Midbrain (tissue), 1 donor: ENCODE results near the gene MMP28.
A peak's percentile ranks its signal among the peaks of the same experiment; 100 is the strongest.

Experiments
- DNase-seq: peaks from one replicate; lab custom pipeline; 2025; lab: John Stamatoyannopoulos, UW

The MMP28 gene

DNA sequence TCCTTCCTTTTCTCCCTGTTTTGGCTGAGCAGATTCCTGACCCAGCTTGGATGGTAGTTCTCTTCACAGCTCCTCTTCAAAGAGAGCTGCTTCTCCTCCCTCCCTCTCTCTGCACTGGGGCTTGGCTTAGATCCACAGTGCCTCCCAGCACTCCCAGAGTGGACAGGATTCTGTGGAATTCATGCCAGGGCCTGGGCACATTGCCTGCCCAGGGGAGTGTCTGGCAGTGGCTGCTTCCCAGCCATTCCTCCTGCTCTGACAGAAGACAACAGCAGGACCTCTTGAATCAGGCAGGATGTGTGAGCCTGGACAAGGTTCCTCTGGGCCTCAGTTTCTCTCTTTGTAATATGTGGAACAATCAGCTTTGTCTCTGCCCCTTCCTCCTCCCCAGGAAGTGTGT, 4.5 kb upstream of the MMP28 start:
- peak; percentile 76 for DNase-seq

- DNase-seq, result no peak
Measured at GRCh38 chr17:35797918-35798317, 2.5 kb upstream of the MMP28 start.

GRCh38 chr17:35797370-35797769, 1.9 kb upstream of the MMP28 start:
- DNase-seq, result no peak

DNA sequence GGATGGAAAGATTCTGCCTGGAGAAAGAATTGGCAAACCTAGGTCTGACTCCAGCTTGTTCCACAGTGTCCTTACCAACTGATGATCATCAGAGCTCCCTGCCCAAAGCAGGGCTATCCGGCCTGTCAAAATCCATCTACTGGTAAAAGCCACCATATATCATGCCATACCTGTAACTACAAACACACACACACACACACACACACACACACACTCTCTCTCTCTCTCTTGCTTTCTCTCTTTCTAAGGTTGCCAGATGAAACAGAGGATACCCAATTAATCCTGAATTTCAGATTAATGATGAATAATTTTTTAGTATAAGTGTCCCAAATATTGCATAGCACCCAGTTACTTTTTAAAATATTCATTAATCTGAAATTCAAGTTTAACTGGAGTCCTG, 1.5 kb upstream of the MMP28 start:
- no peak for DNase-seq

- DNase-seq, result no peak
Measured at GRCh38 chr17:35795871-35796265, 427 bp upstream of the MMP28 start.

DNA sequence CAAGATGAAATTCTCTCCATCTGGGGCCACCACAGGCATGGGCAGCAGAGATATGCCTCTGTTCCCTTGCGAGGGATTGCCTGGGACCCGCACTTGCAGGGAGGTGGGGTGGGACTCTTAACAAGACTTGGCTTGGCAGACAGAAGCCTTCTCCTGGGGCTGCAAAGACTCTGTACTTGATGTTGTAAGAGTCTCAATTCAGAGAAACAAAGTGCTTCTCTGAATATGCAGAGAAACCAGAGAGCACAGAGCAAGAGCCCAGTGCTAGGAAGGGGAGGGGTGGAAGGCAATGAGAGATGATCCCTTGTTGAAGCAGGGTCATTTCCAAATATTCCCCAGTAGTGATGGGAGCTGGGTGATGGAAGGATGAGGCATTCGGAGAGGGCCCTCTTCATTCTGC, 2.2 kb downstream of the MMP28 start:
- DNase-seq, result no peak

- no peak for DNase-seq
Measured at GRCh38 chr17:35791681-35792350, 3.6 kb downstream of the MMP28 start.

DNA sequence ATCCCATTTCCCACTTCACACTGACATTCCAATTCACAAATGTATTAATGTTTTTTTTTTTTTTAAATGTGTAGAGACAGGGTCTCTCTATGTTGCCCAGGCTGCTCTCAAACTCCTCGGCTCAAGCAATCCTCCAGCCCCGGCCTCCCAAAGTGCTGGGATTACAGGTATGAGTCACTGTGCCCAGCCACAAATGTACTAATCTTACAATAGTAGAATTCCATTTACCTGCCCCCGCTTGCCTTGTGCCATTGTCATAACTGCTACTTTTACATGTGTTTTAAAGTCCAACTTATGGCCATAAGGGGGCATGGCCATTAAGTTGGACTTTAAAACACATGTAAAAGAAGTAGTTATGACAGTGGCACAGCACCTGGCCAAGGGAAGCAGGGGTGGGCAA, 4.6 kb downstream of the MMP28 start:
- no peak for DNase-seq

DNA sequence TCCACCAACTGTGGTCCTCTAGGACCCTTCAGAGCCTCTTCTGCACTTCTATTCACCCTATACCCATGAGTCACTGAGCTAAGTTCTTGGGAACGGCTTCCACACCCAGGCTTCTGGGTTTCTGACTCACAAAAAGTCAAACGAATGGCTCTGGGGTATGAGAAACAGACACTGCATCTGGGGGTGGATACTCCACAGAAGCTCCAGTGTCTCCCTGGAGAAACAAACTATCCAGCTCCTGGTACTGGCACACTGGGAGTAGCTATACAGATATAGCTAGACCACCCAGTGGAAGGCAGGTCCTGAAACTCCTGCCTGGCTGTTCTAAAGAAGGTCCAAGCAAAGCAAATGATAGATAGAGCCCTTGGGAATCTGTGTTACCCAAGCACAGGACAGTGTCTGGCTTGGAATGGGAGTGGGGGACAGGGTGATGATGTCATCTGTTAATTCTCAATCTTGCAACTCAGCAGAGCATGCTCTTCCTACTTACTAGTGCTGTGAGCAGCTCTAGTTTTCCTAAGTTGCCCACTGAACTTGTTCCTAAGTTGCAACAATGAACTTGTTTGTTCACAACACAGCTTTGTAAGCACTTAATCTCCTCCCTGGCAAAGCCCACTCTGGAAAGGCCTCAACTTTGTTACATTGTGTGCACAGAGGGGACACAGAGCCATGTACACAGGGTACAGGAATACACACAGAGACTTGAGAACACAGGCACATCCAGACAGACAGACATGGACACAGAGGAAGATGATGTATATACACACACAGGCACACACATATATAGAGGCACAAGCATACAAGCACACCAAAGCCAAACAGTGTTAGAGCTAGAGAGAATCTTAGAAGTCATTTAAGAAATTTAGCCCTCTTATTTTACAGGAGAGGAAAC, 6.7 kb downstream of the MMP28 start:
- peak; percentile 38 for DNase-seq

GRCh38 chr17:35786941-35787432, 8.5 kb downstream of the MMP28 start:
- no peak for DNase-seq

DNA sequence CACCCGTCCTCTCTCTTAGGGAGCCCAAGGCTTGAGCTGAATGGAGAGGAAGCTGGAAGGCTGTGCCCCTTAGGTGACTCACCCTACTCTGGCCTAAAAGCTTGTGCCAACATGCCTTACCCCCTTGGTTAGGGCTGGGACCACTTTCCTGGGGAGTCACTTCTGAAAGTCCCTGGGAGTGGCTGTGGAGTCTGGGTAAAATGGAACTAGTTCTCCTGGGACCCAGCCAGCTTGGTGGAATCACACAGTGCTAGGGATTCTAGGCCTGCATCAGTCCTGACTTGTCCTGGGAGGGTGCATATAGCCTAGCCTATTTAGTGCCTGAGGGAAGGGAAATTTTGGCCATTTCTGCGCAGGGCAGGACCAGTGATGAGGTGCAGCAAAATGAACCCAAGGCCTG, 10.5 kb downstream of the MMP28 start:
- no peak for DNase-seq

DNA sequence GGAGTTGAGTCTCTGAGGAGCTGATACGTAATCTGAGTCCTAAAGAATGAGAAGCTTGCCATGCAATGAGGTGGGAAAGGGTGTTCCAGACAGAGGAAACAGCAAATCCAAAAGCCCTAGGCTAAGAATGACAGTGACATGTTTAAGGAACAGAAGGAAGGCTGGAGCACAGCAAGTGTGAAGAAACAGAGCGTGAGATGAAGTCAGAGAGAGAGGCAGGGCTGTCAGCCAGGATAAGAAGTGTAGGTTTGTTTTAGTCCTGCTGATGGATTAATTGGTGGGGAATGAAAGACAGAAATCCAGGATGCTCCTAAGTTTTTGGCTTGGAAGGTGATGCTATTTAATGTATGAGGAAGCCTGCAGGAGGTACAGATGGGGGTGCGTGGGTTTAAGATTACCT, 14.5 kb downstream of the MMP28 start:
- no peak for DNase-seq

GRCh38 chr17:35778641-35779196, 16.7 kb downstream of the MMP28 start:
- no peak for DNase-seq

DNA sequence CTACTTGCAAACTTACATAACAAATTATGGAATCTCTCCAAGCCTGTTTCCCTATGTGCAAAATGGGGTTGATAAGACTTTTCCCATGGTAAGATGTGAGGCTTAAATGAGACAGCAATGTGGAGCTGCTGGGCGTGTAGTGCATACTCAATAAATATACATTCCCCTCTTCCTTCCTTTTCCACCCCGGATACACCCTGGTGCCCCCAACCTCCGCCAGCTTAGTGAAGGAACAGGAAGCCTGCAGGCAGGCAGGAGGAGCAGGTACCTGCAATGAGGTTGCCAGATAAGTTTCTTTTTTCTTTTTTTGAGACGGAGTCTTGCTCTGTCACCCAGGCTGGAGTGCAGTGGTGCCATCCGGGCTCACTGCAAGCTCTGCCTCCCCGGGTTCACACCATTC, 19.9 kb downstream of the MMP28 start:
- DNase-seq, result no peak

DNA sequence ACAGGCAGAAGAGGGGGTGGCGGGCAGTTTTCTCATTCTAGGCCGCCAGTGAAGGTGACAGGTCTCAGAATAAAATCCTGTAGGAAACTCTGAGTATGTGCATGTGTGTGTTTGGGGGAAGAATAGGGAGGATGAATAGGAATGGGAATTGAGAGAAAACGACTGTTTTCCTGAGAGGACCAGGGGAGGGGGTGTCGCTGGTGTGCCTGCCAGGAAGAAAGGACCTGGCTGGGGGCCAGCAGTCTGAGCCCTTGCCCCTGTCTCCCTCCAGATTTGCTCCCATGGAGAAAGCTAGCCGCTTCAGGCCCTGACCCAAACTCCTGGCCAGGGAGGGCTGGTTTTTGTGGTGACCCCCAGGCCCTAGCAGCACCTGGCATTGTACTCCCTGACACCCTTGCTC, 20.4 kb downstream of the MMP28 start:
- DNase-seq, result no peak

- DNase-seq, result peak; percentile 65
Measured at GRCh38 chr17:35774499-35774898, 20.9 kb downstream of the MMP28 start.

- no peak for DNase-seq
Measured at GRCh38 chr17:35773679-35774425, 21.6 kb downstream of the MMP28 start.

DNA sequence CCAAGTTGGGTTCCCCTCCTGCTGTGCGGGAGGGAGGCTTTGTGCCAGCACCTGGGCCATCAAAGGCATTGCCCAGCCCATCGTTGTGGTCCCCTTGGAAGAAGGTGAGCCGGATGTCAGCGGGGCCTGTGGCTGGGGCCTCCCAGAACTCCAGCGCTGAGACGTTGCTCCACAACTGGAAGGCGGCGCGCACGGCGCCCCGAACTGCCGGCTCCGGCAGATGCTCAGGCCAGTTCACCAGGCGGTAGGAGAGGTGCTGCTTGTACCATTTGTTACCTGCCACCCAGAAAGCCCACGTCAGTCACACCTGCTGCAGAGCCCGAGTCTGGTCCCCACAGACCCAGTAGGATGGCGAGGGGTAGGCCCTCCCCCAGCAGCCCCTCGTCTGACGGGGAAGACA, 22.3 kb downstream of the MMP28 start:
- no peak for DNase-seq

DNA sequence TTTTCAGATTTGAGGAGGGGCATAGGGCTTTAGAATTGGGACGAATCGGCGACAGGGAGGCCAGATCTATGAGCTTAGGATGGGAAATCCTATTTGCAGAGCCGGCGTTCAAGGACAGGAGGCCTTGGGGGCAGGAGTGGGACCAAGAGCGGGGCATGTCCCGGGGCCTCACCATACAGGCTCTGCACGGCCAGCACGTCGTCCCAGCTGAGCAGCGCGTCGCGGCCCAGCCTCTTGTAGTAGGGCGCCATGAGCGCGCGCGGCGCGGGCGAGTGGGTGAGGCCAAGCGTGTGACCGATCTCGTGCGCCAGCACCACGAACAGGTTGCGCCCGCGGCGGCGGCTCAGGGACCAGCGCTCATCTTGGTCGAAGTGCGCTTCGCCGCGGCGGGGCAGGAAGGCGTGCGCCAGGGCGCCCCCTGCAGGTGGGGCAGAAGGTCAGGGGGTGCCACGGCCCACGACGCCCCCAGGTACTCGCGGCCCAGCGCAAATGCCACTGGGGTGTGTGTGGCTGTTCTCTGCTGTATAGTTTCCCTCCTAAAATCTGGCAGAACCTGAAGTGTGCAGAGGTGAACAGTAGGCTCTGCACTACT, 25.4 kb downstream of the MMP28 start:
- no peak for DNase-seq

DNA sequence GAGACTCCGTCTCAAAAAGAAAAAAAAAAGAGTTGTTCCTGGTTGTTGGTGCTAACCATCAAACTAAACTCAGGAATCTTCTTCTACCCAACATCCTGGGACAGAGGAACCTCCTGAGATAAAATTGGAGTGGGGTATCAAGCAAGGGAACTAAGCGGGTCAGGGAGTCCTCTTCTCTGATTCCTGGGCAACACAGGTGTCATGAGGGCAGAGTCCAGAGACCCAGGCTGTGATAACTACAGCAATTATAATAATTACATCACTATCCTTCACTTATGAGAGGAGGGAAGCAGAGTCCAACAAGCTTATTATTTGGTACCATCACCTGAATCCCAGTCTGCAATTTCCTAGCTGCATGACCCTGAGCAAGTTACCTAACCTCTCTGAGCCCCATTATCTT, 26.6 kb downstream of the MMP28 start:
- DNase-seq, result no peak

DNA sequence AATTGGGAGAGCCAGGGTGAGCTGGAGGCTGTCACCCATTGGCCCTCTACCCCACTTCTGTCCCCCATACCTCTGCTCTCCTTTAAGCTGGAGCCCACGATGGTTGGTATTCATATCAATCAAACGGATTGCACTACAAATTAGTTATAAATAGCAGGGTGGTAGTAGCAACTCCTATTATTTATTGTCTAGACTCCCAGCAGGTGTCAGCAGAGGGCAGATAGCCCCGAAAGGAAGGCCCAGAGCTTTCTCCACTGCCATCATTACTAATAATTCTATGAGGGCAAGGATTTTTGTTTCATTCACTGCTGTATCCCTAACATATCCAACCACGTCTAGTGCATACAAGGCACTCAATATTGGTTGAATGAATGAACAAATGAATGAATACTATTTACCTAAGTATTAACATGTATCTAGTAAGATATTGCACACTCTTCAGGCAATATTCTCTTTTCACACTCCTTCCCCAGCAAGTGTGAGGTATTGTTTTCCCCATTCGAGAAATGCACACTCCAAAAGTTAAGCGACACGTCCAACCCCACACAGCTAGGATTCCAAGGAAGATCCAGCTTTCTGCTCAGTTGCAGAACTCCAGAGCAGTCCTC, 28.4 kb downstream of the MMP28 start:
- no peak for DNase-seq

DNA sequence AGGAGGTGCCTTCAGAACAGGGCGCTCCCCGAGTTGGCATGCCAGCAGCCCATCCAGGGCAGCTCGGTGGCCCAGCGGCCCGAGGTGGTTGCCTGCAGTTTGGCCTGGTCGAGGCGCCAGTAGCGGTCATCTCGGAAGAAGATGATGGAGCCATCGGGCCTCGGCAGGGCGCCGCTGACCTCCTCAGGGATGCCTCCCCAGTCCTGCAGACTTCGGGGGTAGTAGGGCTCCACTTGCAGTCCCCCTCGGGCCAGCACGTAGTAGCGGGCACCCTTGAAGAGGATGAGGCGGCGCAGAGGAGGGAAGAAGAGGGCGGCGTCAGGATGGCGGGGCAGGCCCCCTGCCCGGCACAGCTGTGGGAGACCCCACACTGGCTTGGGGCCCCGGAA, 29.0 kb downstream of the MMP28 start:
- DNase-seq, result no peak
